ENCODE measurements around the gene FEN1. TPM values are rescaled to one million over a fixed set of nuclear protein-coding genes. Genes with fewer than 3 reads are reported as not detected.
A peak's percentile ranks its signal among the peaks of the same experiment; 100 is the strongest.

The FEN1 gene
- total and polyA plus RNA-seq, 2 of the 13 experiments (the other 11 are each of a cell fraction or from before 2014, with no cell fraction given), result 12.4 to 102 TPM

DNA sequence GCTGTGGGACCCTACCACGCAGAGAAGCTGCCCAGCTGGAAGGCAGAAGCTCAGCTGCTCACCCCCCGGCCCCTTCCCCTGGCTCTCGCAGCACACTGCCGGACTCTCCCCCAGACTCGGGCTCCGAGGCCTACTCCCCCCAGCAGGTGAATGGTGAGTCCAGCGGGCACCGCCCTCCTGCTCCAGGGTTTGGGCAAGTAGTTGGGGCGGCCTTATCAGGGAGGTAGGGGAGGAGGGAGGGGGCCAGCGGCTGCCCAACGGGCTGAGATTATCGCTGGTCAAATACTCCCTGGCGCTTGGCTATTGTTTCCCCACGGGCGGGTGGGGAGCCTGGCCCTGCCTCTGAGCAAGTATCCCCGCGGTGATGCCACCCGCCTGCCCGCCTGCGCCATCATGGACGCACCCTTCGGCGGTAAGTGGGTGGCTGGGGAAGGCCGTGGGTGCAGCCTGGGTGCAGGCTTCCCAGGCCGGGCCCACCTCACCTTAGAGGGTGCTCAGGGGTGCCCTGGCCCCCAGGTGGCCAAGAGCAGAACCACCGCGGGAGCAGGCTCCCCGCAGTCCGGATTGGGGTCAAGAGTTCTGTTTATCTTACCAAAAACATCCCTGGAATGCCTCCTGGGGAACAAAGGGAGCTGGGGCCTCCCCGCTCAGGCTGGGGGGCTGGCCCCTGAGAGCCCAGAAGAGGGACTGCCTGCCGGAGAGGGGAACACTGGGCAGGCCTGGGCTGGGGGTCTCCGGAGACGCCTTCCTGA, 23.4 kb upstream of the FEN1 start (continued):
- TF ChIP-seq, protein P1, sequence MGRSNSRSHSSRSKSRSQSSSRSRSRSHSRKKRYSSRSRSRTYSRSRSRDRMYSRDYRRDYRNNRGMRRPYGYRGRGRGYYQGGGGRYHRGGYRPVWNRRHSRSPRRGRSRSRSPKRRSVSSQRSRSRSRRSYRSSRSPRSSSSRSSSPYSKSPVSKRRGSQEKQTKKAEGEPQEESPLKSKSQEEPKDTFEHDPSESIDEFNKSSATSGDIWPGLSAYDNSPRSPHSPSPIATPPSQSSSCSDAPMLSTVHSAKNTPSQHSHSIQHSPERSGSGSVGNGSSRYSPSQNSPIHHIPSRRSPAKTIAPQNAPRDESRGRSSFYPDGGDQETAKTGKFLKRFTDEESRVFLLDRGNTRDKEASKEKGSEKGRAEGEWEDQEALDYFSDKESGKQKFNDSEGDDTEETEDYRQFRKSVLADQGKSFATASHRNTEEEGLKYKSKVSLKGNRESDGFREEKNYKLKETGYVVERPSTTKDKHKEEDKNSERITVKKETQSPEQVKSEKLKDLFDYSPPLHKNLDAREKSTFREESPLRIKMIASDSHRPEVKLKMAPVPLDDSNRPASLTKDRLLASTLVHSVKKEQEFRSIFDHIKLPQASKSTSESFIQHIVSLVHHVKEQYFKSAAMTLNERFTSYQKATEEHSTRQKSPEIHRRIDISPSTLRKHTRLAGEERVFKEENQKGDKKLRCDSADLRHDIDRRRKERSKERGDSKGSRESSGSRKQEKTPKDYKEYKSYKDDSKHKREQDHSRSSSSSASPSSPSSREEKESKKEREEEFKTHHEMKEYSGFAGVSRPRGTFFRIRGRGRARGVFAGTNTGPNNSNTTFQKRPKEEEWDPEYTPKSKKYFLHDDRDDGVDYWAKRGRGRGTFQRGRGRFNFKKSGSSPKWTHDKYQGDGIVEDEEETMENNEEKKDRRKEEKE (IDR thresholded peaks at IDR 0.05), result no peak
- TF ChIP-seq POGZ (CRISPR knock-in tag; IDR thresholded peaks at IDR 0.05), result peak; percentile 15; the same call in 1 of the 2 replicates
- no peak for TF ChIP-seq ZNF510 (CRISPR knock-in tag; IDR thresholded peaks at IDR 0.05; ENCODE audit: low read depth)
- no peak for TF ChIP-seq ZNF747 (CRISPR knock-in tag; IDR thresholded peaks at IDR 0.05; ENCODE audit: borderline replicate concordance)
- TF ChIP-seq AGO2 (optimal IDR thresholded peaks at IDR 0.05; ENCODE audit: low read depth, low read length), result peak; percentile 72
- 0 out of 2 replicates have a peak, but pooled peaks have one; percentile 22 for TF ChIP-seq NFKB2 (CRISPR knock-in tag; IDR thresholded peaks at IDR 0.05; ENCODE audit: borderline replicate concordance)
- no peak for TF ChIP-seq NCOA1 (CRISPR knock-in tag; IDR thresholded peaks at IDR 0.05)
- TF ChIP-seq, protein P2, sequence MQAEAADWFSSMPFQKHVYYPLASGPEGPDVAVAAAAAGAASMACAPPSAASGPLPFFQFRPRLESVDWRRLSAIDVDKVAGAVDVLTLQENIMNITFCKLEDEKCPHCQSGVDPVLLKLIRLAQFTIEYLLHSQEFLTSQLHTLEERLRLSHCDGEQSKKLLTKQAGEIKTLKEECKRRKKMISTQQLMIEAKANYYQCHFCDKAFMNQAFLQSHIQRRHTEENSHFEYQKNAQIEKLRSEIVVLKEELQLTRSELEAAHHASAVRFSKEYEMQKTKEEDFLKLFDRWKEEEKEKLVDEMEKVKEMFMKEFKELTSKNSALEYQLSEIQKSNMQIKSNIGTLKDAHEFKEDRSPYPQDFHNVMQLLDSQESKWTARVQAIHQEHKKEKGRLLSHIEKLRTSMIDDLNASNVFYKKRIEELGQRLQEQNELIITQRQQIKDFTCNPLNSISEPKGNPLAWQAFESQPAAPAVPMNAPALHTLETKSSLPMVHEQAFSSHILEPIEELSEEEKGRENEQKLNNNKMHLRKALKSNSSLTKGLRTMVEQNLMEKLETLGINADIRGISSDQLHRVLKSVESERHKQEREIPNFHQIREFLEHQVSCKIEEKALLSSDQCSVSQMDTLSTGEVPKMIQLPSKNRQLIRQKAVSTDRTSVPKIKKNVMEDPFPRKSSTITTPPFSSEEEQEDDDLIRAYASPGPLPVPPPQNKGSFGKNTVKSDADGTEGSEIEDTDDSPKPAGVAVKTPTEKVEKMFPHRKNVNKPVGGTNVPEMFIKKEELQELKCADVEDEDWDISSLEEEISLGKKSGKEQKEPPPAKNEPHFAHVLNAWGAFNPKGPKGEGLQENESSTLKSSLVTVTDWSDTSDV (CRISPR knock-in tag; IDR thresholded peaks at IDR 0.05), result no peak
- TF ChIP-seq ZKSCAN1 (IDR thresholded peaks at IDR 0.05; ENCODE audit: low read length), result no peak
- no peak for TF ChIP-seq ZNF160 (CRISPR knock-in tag; IDR thresholded peaks at IDR 0.05)
- no peak for TF ChIP-seq NFKBIZ (CRISPR knock-in tag; IDR thresholded peaks at IDR 0.05)
- TF ChIP-seq NR2F1 (CRISPR knock-in tag; IDR thresholded peaks at IDR 0.05), result peak in 1 of 2 experiments; percentile 82; a peak in 3 of 4 replicates
- no peak for TF ChIP-seq ZNF17 (CRISPR knock-in tag; IDR thresholded peaks at IDR 0.05)
- TF ChIP-seq, protein P3, sequence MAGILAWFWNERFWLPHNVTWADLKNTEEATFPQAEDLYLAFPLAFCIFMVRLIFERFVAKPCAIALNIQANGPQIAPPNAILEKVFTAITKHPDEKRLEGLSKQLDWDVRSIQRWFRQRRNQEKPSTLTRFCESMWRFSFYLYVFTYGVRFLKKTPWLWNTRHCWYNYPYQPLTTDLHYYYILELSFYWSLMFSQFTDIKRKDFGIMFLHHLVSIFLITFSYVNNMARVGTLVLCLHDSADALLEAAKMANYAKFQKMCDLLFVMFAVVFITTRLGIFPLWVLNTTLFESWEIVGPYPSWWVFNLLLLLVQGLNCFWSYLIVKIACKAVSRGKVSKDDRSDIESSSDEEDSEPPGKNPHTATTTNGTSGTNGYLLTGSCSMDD (CRISPR knock-in tag; IDR thresholded peaks at IDR 0.05), result no peak
- no peak for TF ChIP-seq ZFP37 (CRISPR knock-in tag; IDR thresholded peaks at IDR 0.05; ENCODE audit: borderline replicate concordance)
- TF ChIP-seq ZNF768 (CRISPR knock-in tag; IDR thresholded peaks at IDR 0.05), result peak; percentile 36; the same call in 1 of the 2 replicates
- peak; percentile 67; the same call in 1 of the 2 replicates for TF ChIP-seq ETV5 (CRISPR knock-in tag; IDR thresholded peaks at IDR 0.05; ENCODE audit: borderline replicate concordance)
- TF ChIP-seq KLF15 (CRISPR knock-in tag; IDR thresholded peaks at IDR 0.05; ENCODE audit: borderline replicate concordance), result no peak
- peak; percentile 79 for TF ChIP-seq NCOA2 (CRISPR knock-in tag; IDR thresholded peaks at IDR 0.05)
- TF ChIP-seq MIXL1 (CRISPR knock-in tag; IDR thresholded peaks at IDR 0.05), result no peak
- TF ChIP-seq GFI1 (CRISPR knock-in tag; IDR thresholded peaks at IDR 0.05; ENCODE audit: borderline replicate concordance), result no peak
- TF ChIP-seq PRMT3 (CRISPR knock-in tag; IDR thresholded peaks at IDR 0.05; ENCODE audit: borderline replicate concordance, low read depth), result no peak
- no peak for TF ChIP-seq ZNF496 (CRISPR knock-in tag; IDR thresholded peaks at IDR 0.05; ENCODE audit: insufficient replicate concordance)
- TF ChIP-seq ZNF569 (CRISPR knock-in tag; IDR thresholded peaks at IDR 0.05; ENCODE audit: borderline replicate concordance), result no peak
- TF ChIP-seq NFIB (CRISPR knock-in tag; IDR thresholded peaks at IDR 0.05; ENCODE audit: borderline replicate concordance), result no peak
